Lung (tissue), 12 donors: Measurements from ENCODE around the gene CD163. TPM values are rescaled to one million over a fixed set of nuclear protein-coding genes. Genes with fewer than 3 reads are reported as not detected.
A peak's percentile ranks its signal among the peaks of the same experiment; 100 is the strongest.

Source experiments
- ATAC-seq: fragments of 200-7000 bp; cut with Tn5 transposase; one replicate; pipeline ENCODE4 v1.9.1; 2020; ENCODE audit warnings: moderate number of reproducible peaks; ENCODE audit not compliant: insufficient read depth, low FRiP score
- DNase-seq, 3 donors: peaks; one replicate each; pipeline ENCODE4 v3.0.0-alpha.2; 2013 to 2017
- H3K27ac ChIP-seq, 2 donors: one replicate each; pipeline ENCODE4 v1.5.1; 2013; ENCODE audit warnings: mild to moderate bottlenecking in 2 of 2, moderate library complexity in 2 of 2, control low read depth in 1 of 2, inconsistent platforms in 1 of 2, low read depth in 1 of 2, low read length in 1 of 2
- H3K27me3 ChIP-seq, 3 donors: one replicate each; pipeline ENCODE4 v1.5.1; 2013; ENCODE audit warnings: low read length in 2 of 3; ENCODE audit not compliant: control insufficient read depth in 3 of 3, insufficient read depth in 3 of 3
- H3K36me3 ChIP-seq, 4 donors: one replicate each; pipeline ENCODE4 v1.5.1; 2013; ENCODE audit warnings: low read length in 4 of 4, mild to moderate bottlenecking in 1 of 4, moderate library complexity in 1 of 4; ENCODE audit not compliant: control insufficient read depth in 4 of 4, insufficient read depth in 4 of 4
- H3K4me1 ChIP-seq, 5 donors: one replicate each; pipeline ENCODE4 v1.5.1; 2013; ENCODE audit warnings: low read length in 5 of 5, mild to moderate bottlenecking in 2 of 5, moderate library complexity in 1 of 5; ENCODE audit not compliant: control insufficient read depth in 5 of 5, insufficient read depth in 5 of 5
- H3K4me3 ChIP-seq: one replicate; pipeline ENCODE4 v1.5.1; 2013; ENCODE audit warnings: mild to moderate bottlenecking, control low read depth, moderate library complexity
- H3K9ac ChIP-seq, 2 donors: one replicate each; pipeline ENCODE4 v1.5.1; 2013; ENCODE audit warnings: low read length in 2 of 2, control low read depth in 1 of 2; ENCODE audit not compliant: insufficient read depth in 1 of 2
- H3K9me3 ChIP-seq, 4 donors: one replicate each; pipeline ENCODE4 v1.5.1; 2013; ENCODE audit warnings: low read length in 3 of 4, mild to moderate bottlenecking in 1 of 4, moderate library complexity in 1 of 4; ENCODE audit not compliant: control insufficient read depth in 4 of 4, insufficient read depth in 3 of 4
- WGBS, 2 donors: extraction: QIAGEN DNeasy Blood & Tissue Kit; methylation state at CpG; one replicate each; pipeline ENCODE4 v1.1.7; 2013; 5-methylcytosine and 5-hydroxymethylcytosine counted together
- polyA plus RNA-seq, 2 donors: library from polyadenylated mRNA; stranded (reverse); fragments of 200-250 nt; gene quantifications; one replicate each; pipeline ENCODE4 v1.2.1, GENCODE V29; 2013
- total RNA-seq, 2 donors: library from RNA; depleted of rRNA in 1 of 2; stranded (reverse); fragments of >200 nt in 1 of 2; gene quantifications; one replicate each; pipeline ENCODE4 v1.2.1, GENCODE V29; 2014 to 2021
- TF ChIP-seq, protein P1 (sequence below): IDR thresholded peaks from 2 replicates; pipeline ENCODE4 v1.5.1; 2012; ENCODE audit warnings: mild to moderate bottlenecking; ENCODE audit errors: control extremely low read depth, extremely low read depth
- donor health status: control.
- donor health status: control.
- donor health status: Bipolar disorder and iron deficiency.
- donor health status: healthy.
- donor health status: DM: yes; HTN: yes; CAD: no.

CD163 gene
- total and polyA plus RNA-seq, 4 donors = 41.5 to 1,601 (median 348) TPM

GRCh38 chr12:7460375-7461259 is 43.0 kb downstream of the CD163 start:
- no peak overlapping the region for H3K4me3 ChIP-seq
- H3K27me3 ChIP-seq = no peaks in the 10 kb centered on the region
- H3K9me3 ChIP-seq = no peaks in the 10 kb centered on the region
- TF ChIP-seq, protein P1, sequence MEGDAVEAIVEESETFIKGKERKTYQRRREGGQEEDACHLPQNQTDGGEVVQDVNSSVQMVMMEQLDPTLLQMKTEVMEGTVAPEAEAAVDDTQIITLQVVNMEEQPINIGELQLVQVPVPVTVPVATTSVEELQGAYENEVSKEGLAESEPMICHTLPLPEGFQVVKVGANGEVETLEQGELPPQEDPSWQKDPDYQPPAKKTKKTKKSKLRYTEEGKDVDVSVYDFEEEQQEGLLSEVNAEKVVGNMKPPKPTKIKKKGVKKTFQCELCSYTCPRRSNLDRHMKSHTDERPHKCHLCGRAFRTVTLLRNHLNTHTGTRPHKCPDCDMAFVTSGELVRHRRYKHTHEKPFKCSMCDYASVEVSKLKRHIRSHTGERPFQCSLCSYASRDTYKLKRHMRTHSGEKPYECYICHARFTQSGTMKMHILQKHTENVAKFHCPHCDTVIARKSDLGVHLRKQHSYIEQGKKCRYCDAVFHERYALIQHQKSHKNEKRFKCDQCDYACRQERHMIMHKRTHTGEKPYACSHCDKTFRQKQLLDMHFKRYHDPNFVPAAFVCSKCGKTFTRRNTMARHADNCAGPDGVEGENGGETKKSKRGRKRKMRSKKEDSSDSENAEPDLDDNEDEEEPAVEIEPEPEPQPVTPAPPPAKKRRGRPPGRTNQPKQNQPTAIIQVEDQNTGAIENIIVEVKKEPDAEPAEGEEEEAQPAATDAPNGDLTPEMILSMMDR = peak; percentile 80
- DNase-seq (peak; percentile 62 to 70 (median 64)), ATAC-seq (peak; percentile 76)
- no peak overlapping the region for H3K27ac ChIP-seq
- H3K4me1 ChIP-seq = no peaks in the 10 kb centered on the region
- no peak overlapping the region for H3K9ac ChIP-seq
- 73 to 74% methylated on average over 7 of the region's 7 CpGs for WGBS, 2 donors
- H3K36me3 ChIP-seq = no peaks in the 10 kb centered on the region

GRCh38 chr12:7459973-7460372 is 43.6 kb downstream of the CD163 start:
- Histone ChIP-seq H3K36me3 (no peaks in the 10 kb centered on the region), H3K27ac (no peak overlapping the region), H3K4me3 (no peak overlapping the region), H3K9me3 (no peaks in the 10 kb centered on the region), H3K9ac (no peak overlapping the region), H3K27me3 (no peaks in the 10 kb centered on the region), H3K4me1 (no peaks in the 10 kb centered on the region)
- TF ChIP-seq, protein P1 = no peak
- DNase-seq (no peak), ATAC-seq (no peak)
- WGBS, 2 donors = 90 to 93% methylated on average over 3 of the region's 3 CpGs

- ATAC-seq (no peak), DNase-seq (no peak)
- 15 to 45% methylated on average over 3 of the region's 3 CpGs for WGBS, 2 donors
- Histone ChIP-seq H3K4me3 (no peak overlapping the region), H3K9ac (no peak overlapping the region), H3K36me3 (no peaks in the 10 kb centered on the region), H3K4me1 (no peaks in the 10 kb centered on the region), H3K27ac (no peak overlapping the region), H3K27me3 (no peaks in the 10 kb centered on the region), H3K9me3 (peaks cover 0 to 2% (median 0%) of the 10 kb centered on the region in 4 donors)
- TF ChIP-seq, protein P1 = no peak
Measured at GRCh38 chr12:7451756-7452155, 51.8 kb downstream of the CD163 start.
